Tibial nerve (tissue), 4 donors: Measurements from ENCODE around the gene AMBP. TPM values are rescaled to one million over a fixed set of nuclear protein-coding genes. Genes with fewer than 3 reads are reported as not detected.

Experiments used
- DNase-seq, 2 donors: peaks; one replicate each; pipeline ENCODE4 v3.0.0-alpha.2; 2019; ENCODE audit warnings: low spot score in 2 of 2
- H3K27ac ChIP-seq, 4 donors: fragments of 200-600 bp; sonication (generic) in 3 of 4; one replicate each; pipeline ENCODE4 v1.5.1; 2017 to 2019; ENCODE audit warnings: mild to moderate bottlenecking in 1 of 4
- H3K27me3 ChIP-seq, 2 donors: fragments of 200-600 bp; sonication (generic) in 1 of 2; one replicate each; pipeline versions ENCODE4 v1.5.1 to v1.6.0; 2017 to 2019
- H3K36me3 ChIP-seq, 3 donors: fragments of 200-600 bp; sonication (generic); one replicate each; pipeline ENCODE4 v1.5.1; 2018 to 2019
- H3K4me1 ChIP-seq, 4 donors: fragments of 200-600 bp; sonication (generic) in 3 of 4; one replicate each; pipeline ENCODE4 v1.5.1; 2017 to 2019
- H3K4me3 ChIP-seq, 4 donors: fragments of 200-600 bp; sonication (generic) in 3 of 4; one replicate each; pipeline ENCODE4 v1.5.1; 2017 to 2019; ENCODE audit warnings: mild to moderate bottlenecking in 1 of 4, moderate library complexity in 1 of 4
- H3K9me3 ChIP-seq, 4 donors: fragments of 200-600 bp; sonication (generic) in 3 of 4; one replicate each; pipeline ENCODE4 v1.5.1; 2017 to 2019
- EP300 ChIP-seq, 2 donors: sonication (generic); formaldehyde crosslinking; IDR thresholded peaks; one replicate each; pipeline ENCODE4 v1.6.1; 2017; ENCODE audit warnings: antibody characterized with exemption in 2 of 2, mild to moderate bottlenecking in 1 of 2
- POLR2A ChIP-seq, 2 donors: fragments of 450-650 bp; IDR thresholded peaks; one replicate each; pipeline ENCODE4 v1.6.1; 2017; ENCODE audit warnings: antibody characterized with exemption in 2 of 2, mild to moderate bottlenecking in 2 of 2, moderate library complexity in 2 of 2
- WGBS, 2 donors: methylation state at CpG; one replicate each; pipeline ENCODE4 v1.1.5; 2018; 5-methylcytosine and 5-hydroxymethylcytosine counted together
- total RNA-seq, 4 donors: library from RNA; depleted of rRNA; stranded (reverse); fragments of >200 nt; gene quantifications; one replicate each; pipeline ENCODE4 v1.1.0, GENCODE V29; 2016
- TF ChIP-seq, protein P1 (sequence below), 5 experiments: fragments of 200-600 bp in 3 of 5; fragments of 450-650 bp in 2 of 5; sonication (generic) in 3 of 5; IDR thresholded peaks; one replicate each; pipeline ENCODE4 v1.5.1; 2016 to 2019; ENCODE audit warnings: antibody characterized with exemption in 5 of 5, mild to moderate bottlenecking in 3 of 5, moderate library complexity in 2 of 5

Gene AMBP
- total RNA-seq, 4 donors from 2014 or later, result not detected

GRCh38 chr9:114054191-114054690 lies 23.9 kb downstream of the AMBP start:
- TF ChIP-seq POLR2A (IDR thresholded peaks at IDR 0.05) (no peak), EP300 (IDR thresholded peaks at IDR 0.05) (no peak)
- TF ChIP-seq, protein P1, sequence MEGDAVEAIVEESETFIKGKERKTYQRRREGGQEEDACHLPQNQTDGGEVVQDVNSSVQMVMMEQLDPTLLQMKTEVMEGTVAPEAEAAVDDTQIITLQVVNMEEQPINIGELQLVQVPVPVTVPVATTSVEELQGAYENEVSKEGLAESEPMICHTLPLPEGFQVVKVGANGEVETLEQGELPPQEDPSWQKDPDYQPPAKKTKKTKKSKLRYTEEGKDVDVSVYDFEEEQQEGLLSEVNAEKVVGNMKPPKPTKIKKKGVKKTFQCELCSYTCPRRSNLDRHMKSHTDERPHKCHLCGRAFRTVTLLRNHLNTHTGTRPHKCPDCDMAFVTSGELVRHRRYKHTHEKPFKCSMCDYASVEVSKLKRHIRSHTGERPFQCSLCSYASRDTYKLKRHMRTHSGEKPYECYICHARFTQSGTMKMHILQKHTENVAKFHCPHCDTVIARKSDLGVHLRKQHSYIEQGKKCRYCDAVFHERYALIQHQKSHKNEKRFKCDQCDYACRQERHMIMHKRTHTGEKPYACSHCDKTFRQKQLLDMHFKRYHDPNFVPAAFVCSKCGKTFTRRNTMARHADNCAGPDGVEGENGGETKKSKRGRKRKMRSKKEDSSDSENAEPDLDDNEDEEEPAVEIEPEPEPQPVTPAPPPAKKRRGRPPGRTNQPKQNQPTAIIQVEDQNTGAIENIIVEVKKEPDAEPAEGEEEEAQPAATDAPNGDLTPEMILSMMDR (IDR thresholded peaks at IDR 0.05), result no peak
- H3K4me1 ChIP-seq, result no peaks in the 10 kb centered on the region
- H3K4me3 ChIP-seq, result no peak overlapping the region
- H3K36me3 ChIP-seq, result peaks cover 0 to 87% (median 0%) of the 10 kb centered on the region in 3 donors
- H3K9me3 ChIP-seq, result no peaks in the 10 kb centered on the region
- no peaks in the 10 kb centered on the region for H3K27me3 ChIP-seq
- DNase-seq, result no peak
- 80 to 83% methylated on average over 10 of the region's 10 CpGs for WGBS, 2 donors
- no peak overlapping the region for H3K27ac ChIP-seq

- Histone ChIP-seq H3K9me3 (no peaks in the 10 kb centered on the region), H3K4me1 (no peaks in the 10 kb centered on the region), H3K36me3 (peaks cover 0 to 87% (median 0%) of the 10 kb centered on the region in 3 donors), H3K27me3 (no peaks in the 10 kb centered on the region), H3K4me3 (no peak overlapping the region), H3K27ac (no peak overlapping the region)
- 95 to 96% methylated on average over 8 of the region's 8 CpGs for WGBS, 2 donors
- TF ChIP-seq EP300 (IDR thresholded peaks at IDR 0.05) (no peak), POLR2A (IDR thresholded peaks at IDR 0.05) (no peak)
- TF ChIP-seq, protein P1 (IDR thresholded peaks at IDR 0.05), result no peak
- DNase-seq, result no peak
These were observed 24.7 kb downstream of the AMBP start for GRCh38 chr9:114053246-114054005.

GRCh38 chr9:114051706-114052105 lies 26.4 kb downstream of the AMBP start:
- 86 to 89% methylated on average over 7 of the region's 7 CpGs for WGBS, 2 donors
- Histone ChIP-seq H3K9me3 (no peaks in the 10 kb centered on the region), H3K4me1 (no peaks in the 10 kb centered on the region), H3K27me3 (no peaks in the 10 kb centered on the region), H3K36me3 (peaks cover 0 to 82% (median 0%) of the 10 kb centered on the region in 3 donors), H3K27ac (no peak overlapping the region), H3K4me3 (no peak overlapping the region)
- TF ChIP-seq EP300 (IDR thresholded peaks at IDR 0.05) (no peak), POLR2A (IDR thresholded peaks at IDR 0.05) (no peak)
- TF ChIP-seq, protein P1 (IDR thresholded peaks at IDR 0.05), result no peak
- no peak for DNase-seq

DNA sequence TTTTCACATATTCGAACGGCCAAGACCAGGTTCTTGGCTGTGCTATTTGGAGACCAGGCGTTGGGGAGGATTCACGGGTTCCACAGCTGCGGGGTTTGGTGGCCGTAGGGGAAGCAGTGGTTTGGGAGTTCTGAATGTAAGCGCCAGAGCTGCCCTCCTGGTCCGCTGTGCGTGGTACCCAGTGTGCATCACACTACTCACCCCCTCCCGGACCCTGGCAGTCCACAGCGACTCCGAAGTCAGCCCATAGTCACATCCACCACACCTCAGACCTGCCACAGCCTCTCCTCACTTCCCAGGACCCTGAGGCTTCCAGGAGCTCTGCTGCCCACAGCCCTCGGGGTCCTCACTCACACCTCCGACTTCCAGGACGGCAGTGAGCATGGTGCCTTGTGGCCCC lies 26.8 kb downstream of the AMBP start:
- DNase-seq, result no peak
- H3K27me3 ChIP-seq, result no peaks in the 10 kb centered on the region
- H3K36me3 ChIP-seq, result peaks cover 0 to 78% (median 0%) of the 10 kb centered on the region in 3 donors
- 89 to 93% methylated on average over 15 of the region's 15 CpGs for WGBS, 2 donors
- no peaks in the 10 kb centered on the region for H3K4me1 ChIP-seq
- H3K27ac ChIP-seq, result no peak overlapping the region
- H3K4me3 ChIP-seq, result no peak overlapping the region
- TF ChIP-seq POLR2A (IDR thresholded peaks at IDR 0.05) (no peak), EP300 (IDR thresholded peaks at IDR 0.05) (no peak)
- TF ChIP-seq, protein P1 (IDR thresholded peaks at IDR 0.05), result no peak
- H3K9me3 ChIP-seq, result no peaks in the 10 kb centered on the region

DNA sequence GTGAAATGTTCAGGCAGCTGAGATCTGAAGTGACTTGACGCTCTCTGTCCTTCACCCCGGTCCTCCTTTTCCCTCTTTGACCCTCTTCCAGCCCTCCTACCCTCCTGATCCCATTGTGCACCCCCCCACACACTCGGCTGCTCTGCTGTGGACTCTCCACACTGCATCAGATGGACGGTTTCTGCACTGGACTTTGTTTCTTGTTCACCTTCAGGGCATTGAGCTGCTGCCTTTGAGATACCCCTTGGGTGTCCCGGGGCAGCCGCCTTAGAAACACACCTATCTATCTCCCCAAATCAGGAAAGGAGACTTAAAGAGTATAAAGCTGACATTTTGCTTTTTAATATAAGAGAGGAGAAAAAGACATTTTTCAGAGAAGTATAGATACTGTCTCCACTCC lies 27.5 kb downstream of the AMBP start:
- peaks cover 0 to 77% (median 0%) of the 10 kb centered on the region in 3 donors for H3K36me3 ChIP-seq
- no peak overlapping the region for H3K27ac ChIP-seq
- 81 to 94% methylated on average over 6 of the region's 6 CpGs for WGBS, 2 donors
- H3K4me3 ChIP-seq, result no peak overlapping the region
- H3K9me3 ChIP-seq, result no peaks in the 10 kb centered on the region
- DNase-seq, result no peak
- no peak for TF ChIP-seq POLR2A (IDR thresholded peaks at IDR 0.05)
- no peak for TF ChIP-seq EP300 (IDR thresholded peaks at IDR 0.05)
- TF ChIP-seq, protein P1 (IDR thresholded peaks at IDR 0.05), result no peak
- no peaks in the 10 kb centered on the region for H3K27me3 ChIP-seq
- H3K4me1 ChIP-seq, result no peaks in the 10 kb centered on the region
